Measurements from ENCODE around the gene TBC1D17. TPM values are rescaled to one million over a fixed set of nuclear protein-coding genes. Genes with fewer than 3 reads are reported as not detected.

Gene TBC1D17
- total RNA-seq, 2 experiments from 2014 or later = 42.3 to 47.6 TPM

GRCh38 chr19:49859682-49860335 lies 17.7 kb upstream of the TBC1D17 start:
- Mint-ChIP-seq H3K9me3 (no peaks in the 10 kb centered on the region), H3K27ac (no peak overlapping the region), H3K4me3 (no peak overlapping the region), H3K4me1 (peaks cover 11% of the 10 kb centered on the region), H3K27me3 (no peaks in the 10 kb centered on the region), H3K36me3 (ENCODE audit: low read depth) (peaks cover 37% of the 10 kb centered on the region)
- POLR2A ChIA-PET = interaction anchor here (1.2 to 1.4 kb wide), 2 partner anchors 9 to 42 kb away, joined by 3 to 4 read pairs; partner anchors contain the start of genes MED25 and PTOV1
- DNase-seq = no peak
- CTCF ChIA-PET = no interaction called here

- POLR2A ChIA-PET = interaction anchor here (1.0 to 1.2 kb wide), 2 partner anchors 10 to 37 kb away, joined by 3 to 4 read pairs; partner anchors contain the start of genes IL4I1 and PTOV1
These were observed 17.0 kb upstream of the TBC1D17 start for GRCh38 chr19:49860336-49861102.

GRCh38 chr19:49861107-49861506 lies 16.4 kb upstream of the TBC1D17 start:
- DNase-seq = no peak
- H3K27me3 Mint-ChIP-seq = no peaks in the 10 kb centered on the region
- no peaks in the 10 kb centered on the region for H3K9me3 Mint-ChIP-seq
- no peak overlapping the region for H3K27ac Mint-ChIP-seq
- H3K4me3 Mint-ChIP-seq = no peak overlapping the region
- peaks cover 46% of the 10 kb centered on the region for H3K36me3 Mint-ChIP-seq (ENCODE audit: low read depth)
- ChIA-PET CTCF (no interaction called here), POLR2A (interaction anchor here (0.6 to 1.2 kb wide), 3 partner anchors 10 to 40 kb away, joined by 3 to 4 read pairs (median 3); partner anchors contain the start of genes IL4I1 and PTOV1)
- H3K4me1 Mint-ChIP-seq = peaks cover 24% of the 10 kb centered on the region

More at GRCh38 chr19:49860336-49861102, 17.0 kb upstream of the TBC1D17 start:
- Mint-ChIP-seq H3K4me3 (no peak overlapping the region), H3K27me3 (no peaks in the 10 kb centered on the region), H3K27ac (no peak overlapping the region), H3K4me1 (peaks cover 18% of the 10 kb centered on the region), H3K36me3 (ENCODE audit: low read depth) (peaks cover 42% of the 10 kb centered on the region), H3K9me3 (no peaks in the 10 kb centered on the region)
- CTCF ChIA-PET = no interaction called here
- DNase-seq = no peak

- H3K27ac Mint-ChIP-seq = no peak overlapping the region
- H3K36me3 Mint-ChIP-seq (ENCODE audit: low read depth) = peaks cover 52% of the 10 kb centered on the region
- H3K4me1 Mint-ChIP-seq = peaks cover 30% of the 10 kb centered on the region
- no peaks in the 10 kb centered on the region for H3K9me3 Mint-ChIP-seq
- POLR2A ChIA-PET = interaction anchor here (0.6 to 1.0 kb wide), 2 partner anchors 35 to 41 kb away, joined by 3 to 4 read pairs; partner anchors contain the start of gene IL4I1
- no peak for DNase-seq
- no peak overlapping the region for H3K4me3 Mint-ChIP-seq
- no peaks in the 10 kb centered on the region for H3K27me3 Mint-ChIP-seq
- CTCF ChIA-PET = no interaction called here
These were observed 15.7 kb upstream of the TBC1D17 start for GRCh38 chr19:49861541-49862378.

GRCh38 chr19:49862391-49863253 lies 14.9 kb upstream of the TBC1D17 start:
- no peak overlapping the region for H3K27ac Mint-ChIP-seq
- DNase-seq = no peak
- POLR2A ChIA-PET = no interaction called here
- CTCF ChIA-PET = no interaction called here
- H3K9me3 Mint-ChIP-seq = no peaks in the 10 kb centered on the region
- no peak overlapping the region for H3K4me3 Mint-ChIP-seq
- no peaks in the 10 kb centered on the region for H3K27me3 Mint-ChIP-seq
- H3K36me3 Mint-ChIP-seq (ENCODE audit: low read depth) = peaks cover 56% of the 10 kb centered on the region
- H3K4me1 Mint-ChIP-seq = peaks cover 31% of the 10 kb centered on the region

- POLR2A ChIA-PET = interaction anchor here (0.6 to 1.7 kb wide), 3 partner anchors 10 to 89 kb away, joined by 3 to 8 read pairs (median 3); partner anchors contain the start of gene PTOV1
- H3K27ac Mint-ChIP-seq = no peak overlapping the region
- H3K4me3 Mint-ChIP-seq = no peak overlapping the region
- H3K9me3 Mint-ChIP-seq = no peaks in the 10 kb centered on the region
- H3K4me1 Mint-ChIP-seq = peaks cover 31% of the 10 kb centered on the region
- H3K36me3 Mint-ChIP-seq (ENCODE audit: low read depth) = peaks cover 56% of the 10 kb centered on the region
- H3K27me3 Mint-ChIP-seq = no peaks in the 10 kb centered on the region
- CTCF ChIA-PET = no interaction called here
- no peak for DNase-seq
These were observed 14.1 kb upstream of the TBC1D17 start for GRCh38 chr19:49863254-49863934.

GRCh38 chr19:49863935-49864320 lies 13.6 kb upstream of the TBC1D17 start:
- no peak for DNase-seq
- ChIA-PET CTCF (no interaction called here), POLR2A (interaction anchor here (0.6 to 3.4 kb wide), 4 partner anchors 10 to 89 kb away, joined by 3 to 18 read pairs (median 6); partner anchors contain the start of genes AKT1S1, PTOV1 and TBC1D17)
- peaks cover 31% of the 10 kb centered on the region for H3K4me1 Mint-ChIP-seq
- no peaks in the 10 kb centered on the region for H3K9me3 Mint-ChIP-seq
- H3K36me3 Mint-ChIP-seq (ENCODE audit: low read depth) = peaks cover 53% of the 10 kb centered on the region
- no peaks in the 10 kb centered on the region for H3K27me3 Mint-ChIP-seq
- no peak overlapping the region for H3K4me3 Mint-ChIP-seq
- no peak overlapping the region for H3K27ac Mint-ChIP-seq

- ChIA-PET POLR2A (interaction anchor here (1.1 to 3.4 kb wide), 5 partner anchors 10 to 99 kb away, joined by 3 to 18 read pairs (median 7); partner anchors contain the start of genes AKT1S1, FUZ, PTOV1 and TBC1D17), CTCF (interaction anchor here (0.7 to 1.3 kb wide), 3 partner anchors 14 to 1076 kb away, joined by 3 to 4 read pairs (median 3); partner anchors contain the start of gene PTOV1)
- H3K27ac Mint-ChIP-seq = no peak overlapping the region
- H3K9me3 Mint-ChIP-seq = no peaks in the 10 kb centered on the region
- DNase-seq = no peak
- H3K4me1 Mint-ChIP-seq = peaks cover 31% of the 10 kb centered on the region
- no peak overlapping the region for H3K4me3 Mint-ChIP-seq
- H3K27me3 Mint-ChIP-seq = no peaks in the 10 kb centered on the region
- peaks cover 50% of the 10 kb centered on the region for H3K36me3 Mint-ChIP-seq (ENCODE audit: low read depth)
These were observed 12.6 kb upstream of the TBC1D17 start for GRCh38 chr19:49864890-49865289.

GRCh38 chr19:49866933-49867782 lies 10.3 kb upstream of the TBC1D17 start, which contains the start of gene PNKP:
PNKP (minus strand) TSS chr19:49867576; CDS start chr19:49867204, 372 bp downstream.
- Mint-ChIP-seq H3K36me3 (ENCODE audit: low read depth) (peaks cover 43% of the 10 kb centered on the region), H3K9me3 (no peaks in the 10 kb centered on the region), H3K4me1 (peaks cover 51% of the 10 kb centered on the region), H3K27me3 (no peaks in the 10 kb centered on the region), H3K27ac (no peak within 1 kb of the TSS), H3K4me3 (peak within 1 kb of the TSS; percentile 100)
- POLR2A ChIA-PET = interaction anchor here (0.6 to 4.9 kb wide), 11 partner anchors 9 to 332 kb away, joined by 3 to 48 read pairs (median 5); partner anchors contain the start of genes AKT1S1, ATF5, FUZ and NUP62
- peak; percentile 93 for DNase-seq
- CTCF ChIA-PET = interaction anchor here (0.5 to 1.0 kb wide), 5 partner anchors 10 to 387 kb away, joined by 3 to 5 read pairs (median 3); partner anchors contain the start of genes AKT1S1, PTOV1 and TBC1D17

GRCh38 chr19:49869009-49869483 lies 8.5 kb upstream of the TBC1D17 start:
- Mint-ChIP-seq H3K27me3 (no peaks in the 10 kb centered on the region), H3K4me3 (no peak overlapping the region), H3K36me3 (ENCODE audit: low read depth) (peaks cover 33% of the 10 kb centered on the region), H3K9me3 (no peaks in the 10 kb centered on the region), H3K4me1 (peaks cover 48% of the 10 kb centered on the region), H3K27ac (no peak overlapping the region)
- DNase-seq = no peak
- CTCF ChIA-PET = interaction anchor here (0.7 to 1.3 kb wide), 6 partner anchors 18 to 102 kb away, joined by 3 to 5 read pairs (median 3); partner anchors contain the start of genes AP2A1, FUZ and PTOV1
- POLR2A ChIA-PET = interaction anchor here (0.8 to 4.9 kb wide), 11 partner anchors 8 to 134 kb away, joined by 3 to 48 read pairs (median 4); partner anchors contain the start of genes AKT1S1, ATF5, FUZ and NUP62
